ENCODE results near the gene SLC25A11.

The SLC25A11 gene

GRCh38 chr17:4893721-4894560 lies 45.9 kb downstream of the SLC25A11 start:
- TF ChIP-seq CTCF (IDR thresholded peaks at IDR 0.05; ENCODE audit: control insufficient read depth, extremely low read depth, insufficient read depth): no peak
- no peak for DNase-seq (ENCODE audit: low read depth)
- H3K4me3 ChIP-seq (ENCODE audit: low read depth, low read length): no peak overlapping the region

DNA sequence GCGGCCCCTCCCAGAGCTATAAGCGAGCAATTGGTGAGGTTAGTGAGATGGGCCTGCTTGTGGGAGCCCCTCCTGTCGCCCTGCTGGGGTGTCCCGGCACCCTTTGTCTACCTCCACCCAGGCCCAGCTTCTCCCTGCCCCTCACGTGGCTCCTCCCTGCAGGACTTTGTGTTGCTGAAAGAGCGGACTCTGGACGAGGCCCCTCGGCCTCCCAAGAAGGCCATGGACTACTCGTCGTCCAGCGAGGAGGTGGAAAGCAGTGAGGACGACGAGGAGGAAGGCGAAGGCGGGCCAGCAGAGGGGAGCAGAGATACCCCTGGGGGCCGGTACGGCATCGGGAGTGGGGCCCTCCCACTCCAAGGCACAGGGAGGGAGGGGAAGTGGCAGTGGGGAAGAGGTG lies 46.6 kb downstream of the SLC25A11 start:
- H3K4me3 ChIP-seq (ENCODE audit: low read depth, low read length): no peak overlapping the region
- no peak for TF ChIP-seq CTCF (IDR thresholded peaks at IDR 0.05; ENCODE audit: control insufficient read depth, extremely low read depth, insufficient read depth)
- no peak for DNase-seq (ENCODE audit: low read depth)

- DNase-seq (ENCODE audit: low read depth): no peak
- H3K4me3 ChIP-seq (ENCODE audit: low read depth, low read length): no peak overlapping the region
- TF ChIP-seq CTCF (IDR thresholded peaks at IDR 0.05; ENCODE audit: control insufficient read depth, extremely low read depth, insufficient read depth): no peak
Observed at GRCh38 chr17:4892499-4893221, 47.2 kb downstream of the SLC25A11 start.

DNA sequence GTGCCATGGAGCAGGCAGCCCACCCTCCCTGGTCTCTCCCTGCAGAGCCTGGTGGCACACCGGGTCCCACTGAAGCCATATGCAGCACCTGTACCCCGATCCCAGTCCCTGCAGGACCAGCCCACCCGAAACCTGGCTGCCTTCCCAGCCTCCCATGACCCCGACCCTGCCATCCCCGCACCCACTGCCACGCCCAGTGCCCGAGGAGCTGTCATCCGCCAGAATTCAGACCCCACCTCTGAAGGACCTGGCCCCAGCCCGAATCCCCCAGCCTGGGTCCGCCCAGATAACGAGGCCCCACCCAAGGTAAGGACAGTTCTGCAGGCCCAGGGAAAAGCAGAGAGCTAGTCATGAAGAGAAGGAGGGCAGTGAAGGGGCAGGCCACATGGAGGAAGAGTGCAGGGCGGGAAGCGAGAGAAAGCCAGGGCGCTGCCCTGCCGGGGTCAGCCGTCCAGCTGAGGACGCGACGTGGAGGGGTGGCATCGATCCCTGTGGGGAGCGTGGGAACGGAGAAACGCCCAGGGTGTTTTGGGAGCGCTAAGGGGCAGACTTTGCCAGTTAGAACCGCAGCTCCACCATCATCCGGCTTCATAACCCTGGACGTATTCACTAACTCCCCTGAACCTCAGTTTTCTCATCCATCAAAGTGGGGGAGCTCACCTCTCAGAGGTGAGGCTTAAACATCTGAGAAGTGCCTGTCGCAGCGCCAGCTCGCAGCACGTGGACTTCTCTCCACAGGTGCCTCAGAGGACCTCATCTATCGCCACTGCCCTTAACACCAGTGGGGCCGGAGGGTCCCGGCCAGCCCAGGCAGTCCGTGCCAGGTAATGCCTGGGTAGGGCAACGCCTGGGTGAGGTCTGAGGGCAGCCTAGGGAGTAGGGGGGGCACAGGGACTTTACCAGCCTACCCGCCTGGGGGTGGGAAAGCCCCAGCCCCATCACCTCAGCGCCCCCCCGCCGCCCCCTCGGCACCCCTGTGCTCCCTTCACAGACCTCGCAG lies 48.1 kb downstream of the SLC25A11 start:
- no peak for DNase-seq (ENCODE audit: low read depth)
- no peak for TF ChIP-seq CTCF (IDR thresholded peaks at IDR 0.05; ENCODE audit: control insufficient read depth, extremely low read depth, insufficient read depth)
- H3K4me3 ChIP-seq (ENCODE audit: low read depth, low read length): no peak overlapping the region

GRCh38 chr17:4887581-4887980 lies 52.3 kb downstream of the SLC25A11 start:
- TF ChIP-seq CTCF (IDR thresholded peaks at IDR 0.05; ENCODE audit: control insufficient read depth, extremely low read depth, insufficient read depth): no peak
- DNase-seq (ENCODE audit: low read depth): no peak
- H3K4me3 ChIP-seq (ENCODE audit: low read depth, low read length): no peak overlapping the region
